IMR-90 (cell line): ENCODE data around the gene EBLN1.
"Not testable (repeated sequence)": the region's sequence is repeated elsewhere in the genome, so short reads cannot be mapped to it uniquely, and the experiment has no call there.

Source experiments
- BHLHE40 ChIP-seq: fragments of 150-350 bp; IDR thresholded peaks from 2 replicates; pipeline ENCODE4 v1.6.1; 2016; ENCODE audit warnings: mild to moderate bottlenecking, low read depth, low read length
- CEBPB ChIP-seq: IDR thresholded peaks from 2 replicates; pipeline ENCODE4 v1.6.1; 2012; ENCODE audit warnings: low read depth, low read length, improper control_type of control experiment
- MAFK ChIP-seq: IDR thresholded peaks from 2 replicates; pipeline ENCODE4 v1.6.1; 2012; ENCODE audit warnings: low read depth, low read length, improper control_type of control experiment
- MAZ ChIP-seq: IDR thresholded peaks from 2 replicates; pipeline ENCODE4 v1.6.1; 2012; ENCODE audit warnings: low read depth, mild to moderate bottlenecking, low read length, improper control_type of control experiment, moderate library complexity, borderline replicate concordance
- MXI1 ChIP-seq: IDR thresholded peaks from 2 replicates; pipeline ENCODE4 v1.6.1; 2012; ENCODE audit warnings: low read depth, mild to moderate bottlenecking, low read length, moderate library complexity, borderline replicate concordance
- POLR2A ChIP-seq: IDR thresholded peaks from 2 replicates; pipeline ENCODE4 v1.6.1; 2012; ENCODE audit warnings: mild to moderate bottlenecking, low read depth, low read length
- RAD21 ChIP-seq: IDR thresholded peaks from 2 replicates; pipeline ENCODE4 v1.6.1; 2012; ENCODE audit warnings: low read length, improper control_type of control experiment
- RFX5 ChIP-seq: IDR thresholded peaks from 2 replicates; pipeline ENCODE4 v1.8.0; 2012; ENCODE audit warnings: low read depth, mild to moderate bottlenecking, low read length, moderate library complexity
- SMC3 ChIP-seq: fragments of 150-350 bp; IDR thresholded peaks from 2 replicates; pipeline ENCODE4 v1.6.1; 2016; ENCODE audit warnings: low read depth, mild to moderate bottlenecking, antibody characterized with exemption, low read length, moderate library complexity
- TF ChIP-seq, protein P1 (sequence below): conservative IDR thresholded peaks from 2 replicates; pipeline ENCODE4 v1.5.1; 2012; ENCODE audit warnings: mild to moderate bottlenecking, low read depth, low read length, improper control_type of control experiment

GRCh38 chr10:22217084-22217483 lies 731 bp downstream of the EBLN1 start:
- not testable (repeated sequence) for TF ChIP-seq MXI1, MAZ, RAD21, POLR2A, RFX5, CEBPB, SMC3, BHLHE40, MAFK
- TF ChIP-seq, protein P1, sequence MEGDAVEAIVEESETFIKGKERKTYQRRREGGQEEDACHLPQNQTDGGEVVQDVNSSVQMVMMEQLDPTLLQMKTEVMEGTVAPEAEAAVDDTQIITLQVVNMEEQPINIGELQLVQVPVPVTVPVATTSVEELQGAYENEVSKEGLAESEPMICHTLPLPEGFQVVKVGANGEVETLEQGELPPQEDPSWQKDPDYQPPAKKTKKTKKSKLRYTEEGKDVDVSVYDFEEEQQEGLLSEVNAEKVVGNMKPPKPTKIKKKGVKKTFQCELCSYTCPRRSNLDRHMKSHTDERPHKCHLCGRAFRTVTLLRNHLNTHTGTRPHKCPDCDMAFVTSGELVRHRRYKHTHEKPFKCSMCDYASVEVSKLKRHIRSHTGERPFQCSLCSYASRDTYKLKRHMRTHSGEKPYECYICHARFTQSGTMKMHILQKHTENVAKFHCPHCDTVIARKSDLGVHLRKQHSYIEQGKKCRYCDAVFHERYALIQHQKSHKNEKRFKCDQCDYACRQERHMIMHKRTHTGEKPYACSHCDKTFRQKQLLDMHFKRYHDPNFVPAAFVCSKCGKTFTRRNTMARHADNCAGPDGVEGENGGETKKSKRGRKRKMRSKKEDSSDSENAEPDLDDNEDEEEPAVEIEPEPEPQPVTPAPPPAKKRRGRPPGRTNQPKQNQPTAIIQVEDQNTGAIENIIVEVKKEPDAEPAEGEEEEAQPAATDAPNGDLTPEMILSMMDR = not testable (repeated sequence)
